Skin of body (tissue), 2 donors: ENCODE results near the gene SKAP1. TPM values are rescaled to one million over a fixed set of nuclear protein-coding genes. Genes with fewer than 3 reads are reported as not detected.

Experiments
- DNase-seq: peaks from one replicate; lab custom pipeline; 2025; lab: John Stamatoyannopoulos, UW
- total RNA-seq: library from RNA; depleted of rRNA; stranded (reverse); fragments of >200 nt; gene quantifications from one replicate; pipeline ENCODE4 v1.2.3, GENCODE V29; 2014

Gene SKAP1
- total RNA-seq, 1 donor from 2014 or later, result 0.89 TPM

DNA sequence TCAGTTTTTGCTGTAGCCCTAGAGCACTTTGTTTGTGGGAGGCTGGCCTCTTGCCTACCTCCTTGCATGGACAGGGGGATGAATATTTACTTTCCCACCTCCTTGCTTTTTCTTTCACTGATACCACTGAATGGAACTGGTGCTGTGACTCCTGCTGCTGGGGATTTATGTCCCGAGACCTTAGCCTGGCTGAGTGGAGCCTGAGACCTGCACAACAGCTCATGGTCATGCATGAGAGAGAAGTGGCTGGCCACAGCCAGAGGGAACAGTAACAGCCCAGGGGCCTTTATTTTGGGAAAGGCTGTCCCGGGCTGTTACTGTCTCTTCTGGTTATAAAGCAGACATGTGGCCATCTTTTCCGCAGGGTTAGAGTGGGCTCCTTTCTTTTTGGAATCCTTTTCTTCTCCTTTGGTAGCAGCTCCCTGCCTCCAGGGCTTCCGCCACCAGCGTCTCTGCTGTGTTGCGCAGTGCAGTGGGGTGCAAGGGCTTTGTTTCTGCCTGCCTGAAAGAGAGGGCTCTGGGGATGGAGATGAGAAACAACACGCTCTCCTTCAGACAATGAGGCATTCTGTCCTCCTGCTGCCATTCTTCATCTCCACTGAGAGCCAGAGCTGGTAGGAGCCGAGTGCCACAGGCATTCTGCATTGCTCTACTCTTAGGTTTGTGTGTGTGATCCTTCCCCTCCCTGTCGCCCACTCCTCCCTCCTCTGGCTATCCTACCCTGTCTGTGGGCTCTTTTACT lies 307.9 kb downstream of the SKAP1 start:
- DNase-seq, result no peak

DNA sequence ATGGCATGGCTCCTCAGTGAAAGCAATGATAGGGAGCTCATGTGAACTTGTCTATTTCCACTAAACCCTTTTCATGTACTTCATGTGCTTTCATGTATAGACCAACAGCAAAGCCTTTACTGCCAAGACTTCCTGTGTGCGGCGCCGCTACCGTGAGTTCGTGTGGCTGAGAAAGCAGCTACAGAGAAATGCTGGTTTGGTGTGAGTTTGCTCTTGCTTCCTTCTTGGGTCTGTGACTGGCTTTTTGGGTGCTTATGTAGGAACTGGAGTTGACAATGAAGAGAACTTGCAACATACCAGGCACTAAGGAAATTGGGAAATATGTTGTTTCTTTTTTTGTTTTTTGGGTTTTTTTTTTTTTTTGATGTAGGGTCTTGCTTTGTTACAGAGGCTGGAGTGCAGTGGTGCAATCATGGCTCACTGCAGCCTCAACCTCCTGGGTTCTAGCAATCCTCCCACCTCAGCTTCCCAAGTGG lies 316.8 kb downstream of the SKAP1 start:
- no peak for DNase-seq

DNA sequence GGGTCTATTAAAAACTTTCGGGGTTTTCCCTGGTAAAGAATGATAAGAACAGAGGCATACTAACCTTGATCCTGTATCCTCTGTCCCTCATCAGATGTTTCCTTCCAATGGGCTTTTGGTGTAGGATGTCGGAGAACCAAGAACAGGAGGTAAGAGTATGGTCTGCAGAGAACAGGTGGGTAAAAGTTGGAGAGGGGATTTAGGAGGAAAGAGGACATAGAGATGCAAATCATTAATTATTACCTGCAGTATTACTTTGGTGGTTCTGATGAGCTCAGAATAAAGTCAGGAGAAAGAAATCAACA lies 318.1 kb downstream of the SKAP1 start:
- no peak for DNase-seq

DNA sequence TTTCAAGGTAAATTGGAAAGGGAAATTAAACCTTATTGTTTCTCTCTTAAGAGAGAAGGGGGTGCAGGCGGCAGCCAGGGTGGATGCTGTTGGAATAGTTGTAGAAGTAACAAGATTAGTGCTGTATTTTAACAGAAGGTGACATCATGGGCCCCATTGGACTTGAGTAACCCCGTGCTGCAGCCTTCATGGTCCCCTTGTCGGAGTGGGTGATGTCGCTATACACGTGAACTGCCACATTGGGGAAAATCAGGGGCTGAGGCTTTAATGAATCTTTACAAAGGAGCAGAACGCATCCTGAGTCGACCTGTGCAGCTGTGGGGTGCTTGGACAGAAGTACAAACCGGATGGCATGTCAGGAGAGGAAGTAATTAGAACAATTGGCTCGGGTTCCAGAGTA lies 319.3 kb downstream of the SKAP1 start:
- DNase-seq, result no peak

DNA sequence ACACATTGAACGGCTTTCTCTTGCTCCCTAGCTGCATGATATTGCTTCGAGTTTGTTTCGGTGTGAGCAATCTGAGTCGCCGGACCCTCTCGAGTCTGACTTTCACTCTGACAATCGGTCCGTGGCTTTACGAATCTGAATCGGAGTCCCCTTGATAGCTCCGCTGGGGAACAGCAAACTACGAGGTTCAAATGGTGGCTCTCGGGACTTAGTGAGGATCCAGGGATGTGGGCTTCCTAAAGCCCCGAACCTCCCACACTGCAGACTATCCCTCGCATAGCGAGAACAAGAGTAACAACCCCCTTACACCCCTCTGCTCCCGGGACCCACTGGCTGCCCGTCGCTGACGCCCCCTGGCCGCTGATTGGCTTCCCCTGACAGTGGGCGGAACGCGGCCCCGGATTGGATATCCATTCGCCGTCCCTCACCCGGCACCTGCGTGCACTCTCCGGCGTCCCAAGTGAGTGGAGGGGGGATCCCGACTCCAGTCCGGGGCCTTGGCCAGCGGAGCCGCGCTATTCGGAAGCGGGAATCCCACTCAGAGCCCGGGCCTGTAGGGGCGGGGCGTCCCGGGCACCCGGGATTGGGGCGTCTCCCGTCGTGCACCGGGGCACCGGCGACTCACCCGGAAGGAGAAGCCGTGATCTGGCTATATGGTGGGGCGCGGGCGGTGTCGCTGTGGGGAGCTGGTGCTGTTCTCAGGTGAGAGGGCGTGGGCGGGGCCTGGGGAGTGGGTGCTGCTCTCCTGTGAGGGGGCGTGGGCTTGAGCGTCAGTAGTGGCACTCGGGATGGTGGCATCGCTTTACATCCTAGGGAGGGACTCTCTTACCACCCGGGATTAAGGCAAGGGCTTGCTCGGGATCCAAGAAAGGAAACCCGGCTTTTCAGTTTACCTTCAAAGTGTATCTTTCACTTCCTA lies 322.6 kb downstream of the SKAP1 start, which contains the start of gene SNX11:
TSS of gene SNX11 (plus strand) at position 630 of the 919 bp plus-strand sequence. CDS start 4,278 bp downstream, outside the sequence.
- DNase-seq, result peak; percentile 80

DNA sequence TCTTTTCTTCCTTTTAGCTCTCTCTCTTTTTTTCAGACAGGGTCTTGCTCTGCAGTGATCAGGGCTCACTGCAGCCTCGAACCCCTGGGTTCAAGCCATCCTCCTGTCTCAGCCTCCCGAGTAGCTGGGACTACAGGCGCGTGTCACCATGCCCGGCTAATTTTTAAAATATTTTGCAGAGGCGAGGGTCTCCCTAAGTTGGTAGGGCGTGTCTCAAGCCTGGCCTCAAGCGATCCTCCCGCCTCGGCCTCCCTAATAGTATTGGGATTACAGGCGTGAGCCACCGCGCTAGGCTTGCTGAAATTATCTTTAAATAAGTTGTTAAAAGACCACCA lies 323.2 kb downstream of the SKAP1 start:
- DNase-seq, result no peak

DNA sequence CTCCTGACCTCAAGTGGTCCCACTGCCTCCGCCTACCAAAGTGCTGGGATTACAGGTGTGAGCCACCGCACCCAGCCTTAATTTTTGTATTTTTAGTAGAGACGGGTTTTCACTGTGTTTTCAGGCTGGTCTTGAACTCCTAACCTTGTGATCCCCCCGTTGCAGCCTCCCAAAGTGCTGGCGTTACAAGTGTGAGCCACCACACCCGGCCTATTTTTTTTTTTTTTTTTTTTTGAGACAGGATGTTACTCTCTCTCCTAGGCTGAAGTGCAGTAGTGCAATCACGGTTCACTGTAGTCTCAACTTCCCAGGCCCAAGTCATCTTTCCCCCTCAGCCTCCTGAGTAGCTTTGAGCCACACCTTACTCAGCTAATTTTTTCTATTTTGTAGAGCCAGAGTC lies 325.6 kb downstream of the SKAP1 start:
- no peak for DNase-seq

DNA sequence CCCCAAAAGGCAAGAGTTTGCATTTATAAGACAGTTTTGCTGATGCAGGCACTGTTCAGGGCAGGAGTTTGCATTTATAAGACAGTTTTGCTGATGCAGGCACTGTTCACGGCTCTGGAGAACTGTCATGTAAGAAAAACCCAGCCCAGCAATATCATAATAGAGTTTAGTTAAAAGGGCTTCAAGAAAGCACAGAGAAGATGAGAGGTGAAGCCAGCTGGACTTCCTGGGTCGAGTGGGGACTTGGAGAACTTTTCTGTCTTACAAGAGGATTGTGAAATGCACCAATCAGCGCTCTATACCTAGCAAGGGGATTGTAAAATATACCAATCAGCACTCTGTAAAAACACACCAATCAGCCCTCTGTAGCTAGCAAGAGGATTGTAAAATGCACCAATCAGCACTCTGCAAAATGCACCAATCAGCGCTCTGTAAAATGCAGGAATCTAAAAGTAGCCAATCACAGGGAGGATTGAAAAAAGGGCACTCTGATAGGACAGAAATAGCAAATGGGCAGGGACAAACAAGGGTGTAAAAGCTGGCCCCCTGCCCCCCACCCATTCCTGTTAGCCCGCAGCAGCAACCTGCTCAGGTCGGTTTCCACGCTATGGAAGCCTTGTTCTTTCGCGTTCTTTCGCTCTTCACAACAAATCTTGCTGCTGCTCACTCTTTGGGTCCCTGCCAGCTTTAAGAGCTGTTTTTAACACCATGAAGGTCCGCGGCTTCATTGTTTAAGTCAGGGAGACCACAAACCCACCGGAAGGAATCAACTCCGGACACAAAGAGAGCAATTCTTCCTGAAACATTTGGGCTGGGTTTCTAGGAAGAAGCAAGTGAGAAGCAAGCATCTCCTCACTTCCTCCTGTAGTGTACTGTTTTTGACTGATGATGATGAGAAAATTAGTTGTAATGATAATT lies 327.0 kb downstream of the SKAP1 start:
- no peak for DNase-seq

DNA sequence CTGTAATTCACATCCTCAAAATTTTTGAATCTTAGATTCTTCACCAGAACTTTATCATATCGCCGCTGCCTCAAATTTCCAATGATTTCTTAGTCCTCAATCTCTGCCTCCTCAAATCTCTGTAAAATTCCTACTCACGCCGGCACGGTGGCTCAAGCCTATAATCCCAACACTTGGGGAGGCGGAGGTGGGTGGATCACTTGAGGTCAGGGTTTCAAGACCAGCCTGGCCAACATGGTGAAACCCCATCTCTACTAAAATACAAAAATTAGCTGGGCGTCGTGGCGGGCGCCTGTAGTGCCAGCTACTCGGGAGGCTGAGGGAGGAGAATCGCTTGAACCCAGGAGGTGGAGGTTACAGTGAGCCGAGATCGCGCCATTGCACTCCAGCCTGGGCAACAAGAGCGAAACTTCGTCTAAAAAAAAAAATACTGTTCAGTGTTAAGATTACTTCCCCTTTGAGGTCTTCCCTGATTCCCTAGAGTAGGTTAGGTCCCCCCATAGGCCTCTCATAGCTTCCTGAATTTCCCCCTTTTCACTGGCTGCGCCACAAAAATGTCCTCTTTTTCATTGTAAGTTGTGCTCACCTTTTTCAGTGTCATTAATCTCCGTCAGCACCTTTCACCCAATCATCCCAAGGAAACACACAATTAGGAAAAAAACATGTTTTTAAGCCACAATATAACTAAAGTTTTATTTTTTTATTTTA lies 327.8 kb downstream of the SKAP1 start:
- DNase-seq, result no peak

DNA sequence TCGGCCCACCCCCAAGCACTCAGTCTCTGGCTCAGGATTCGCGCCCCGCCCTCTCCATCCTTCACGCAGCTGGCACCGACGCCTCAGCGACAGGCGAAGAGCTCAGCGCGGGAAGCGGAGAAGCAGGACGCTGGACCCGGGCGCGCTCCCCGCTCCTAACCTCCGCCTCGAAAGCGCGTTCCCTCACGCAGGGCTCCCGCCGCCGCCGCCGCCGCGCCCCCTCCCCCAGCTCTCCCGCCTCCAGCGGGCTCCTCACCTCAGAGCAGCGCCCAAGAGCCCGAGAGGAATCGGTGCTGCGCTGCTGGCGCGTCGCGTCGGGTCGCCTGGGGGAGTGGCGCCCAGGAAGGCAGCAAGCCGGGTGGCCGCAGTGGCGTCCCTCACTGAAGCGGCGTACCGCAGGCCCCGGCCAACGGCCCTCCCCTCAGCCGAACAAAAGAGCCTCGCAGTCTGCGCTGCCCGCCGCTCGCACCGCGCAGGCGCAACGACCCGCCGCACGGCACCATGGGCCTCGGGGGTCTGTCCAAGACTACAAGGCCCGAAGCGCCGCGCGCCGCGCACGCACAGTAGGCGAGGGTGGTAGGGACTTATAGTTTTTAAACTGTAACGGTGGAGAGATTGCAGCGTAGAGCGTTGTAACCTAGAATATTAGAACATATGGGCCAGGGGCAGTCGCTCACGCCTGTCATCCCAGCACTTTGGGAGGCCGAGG lies 328.8 kb downstream of the SKAP1 start, which contains the start of gene CBX1:
TSS of gene CBX1 (minus strand) at position 467 of the 709 bp plus-strand sequence. CDS start 24,474 bp downstream, outside the sequence.
- DNase-seq, result peak; percentile 91

DNA sequence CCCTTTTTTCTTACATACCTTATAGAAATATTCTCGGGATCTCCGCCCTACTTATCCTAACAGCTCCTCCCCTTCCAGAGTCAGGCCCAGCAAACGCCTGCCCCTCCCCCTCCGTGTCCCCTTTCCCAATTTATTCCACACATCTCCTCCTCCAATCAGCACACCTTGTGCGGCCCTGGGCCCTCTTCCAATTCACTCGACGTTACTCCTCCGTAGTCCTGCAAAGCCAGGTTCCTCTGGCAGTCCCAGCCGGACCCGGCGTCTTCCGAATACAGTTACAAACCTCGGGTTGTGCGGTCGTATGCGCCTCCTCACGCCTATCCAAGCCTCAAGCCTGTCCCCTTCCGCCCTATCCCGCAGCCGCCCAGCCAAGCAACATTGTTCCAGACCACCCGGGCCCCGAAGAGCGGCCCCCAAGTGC lies 329.4 kb downstream of the SKAP1 start:
- DNase-seq, result peak; percentile 50

DNA sequence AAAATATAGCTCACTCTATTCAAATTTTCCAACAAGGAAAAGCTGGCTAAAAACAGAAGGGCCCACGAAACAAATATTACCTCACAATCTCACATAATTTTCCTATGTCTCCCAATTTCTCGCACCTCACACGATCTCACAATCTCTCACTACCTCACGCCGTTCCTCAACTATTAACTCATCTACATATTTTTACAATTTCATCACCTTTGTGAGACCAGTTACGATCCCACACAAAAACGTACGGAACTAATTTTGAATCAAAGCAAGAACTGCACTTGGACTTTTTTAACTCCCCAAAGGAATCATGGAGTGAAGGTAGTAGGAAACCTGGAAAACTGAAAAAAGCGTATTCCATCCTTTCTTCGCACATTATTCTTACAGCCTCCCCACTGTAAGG lies 329.9 kb downstream of the SKAP1 start:
- DNase-seq, result no peak

DNA sequence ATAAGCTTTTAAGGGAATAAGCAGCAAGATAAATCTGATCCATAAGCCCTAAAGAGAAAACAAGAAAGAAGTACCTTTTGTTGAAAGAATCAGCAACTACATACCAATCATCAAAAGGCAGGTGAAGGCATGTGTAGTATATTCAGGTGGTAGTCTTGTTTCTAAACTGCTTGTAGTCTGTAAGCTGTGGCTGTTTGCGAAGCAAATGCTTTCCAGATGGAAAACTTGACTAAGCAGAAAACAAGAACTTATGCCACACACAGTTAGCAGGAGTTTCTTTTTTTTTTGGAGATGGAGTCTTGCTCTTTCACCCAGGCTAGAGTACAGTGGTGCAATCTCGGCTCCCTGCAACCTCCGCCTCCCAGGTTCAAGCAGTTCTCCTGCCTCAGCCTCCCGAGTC lies 334.4 kb downstream of the SKAP1 start:
- no peak for DNase-seq

DNA sequence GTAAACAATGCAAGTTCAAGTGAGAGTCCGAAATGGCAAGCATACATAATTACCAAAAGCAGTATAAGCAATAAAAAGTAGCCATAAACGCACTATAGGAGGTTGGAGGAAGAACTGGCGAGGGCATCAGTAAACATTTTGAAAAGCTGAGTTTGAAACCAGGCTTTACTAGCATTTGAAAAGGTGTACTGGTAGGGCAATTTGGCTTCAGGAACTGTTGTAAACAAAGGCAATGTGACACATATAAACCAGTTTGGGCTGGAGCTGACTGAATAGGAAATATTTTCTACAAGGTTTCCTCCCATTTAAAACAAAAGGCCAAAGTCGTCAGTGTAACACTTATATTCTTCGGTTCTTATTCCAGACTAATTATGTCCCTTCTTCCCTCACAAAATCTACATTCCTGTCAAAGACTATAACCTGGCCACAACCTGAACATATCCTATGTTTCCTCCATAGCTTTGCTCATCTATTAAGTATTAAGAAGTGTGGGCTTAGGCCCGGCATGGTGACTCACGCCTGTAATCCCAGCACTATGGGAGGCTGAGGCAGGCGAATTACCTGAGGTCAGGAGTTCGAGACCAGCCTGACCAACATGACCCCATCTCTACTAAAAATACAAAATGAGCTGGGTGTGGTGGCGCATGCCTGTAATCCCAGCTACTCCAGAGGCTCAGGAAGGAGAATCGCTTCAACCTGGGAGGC lies 336.5 kb downstream of the SKAP1 start:
- no peak for DNase-seq

DNA sequence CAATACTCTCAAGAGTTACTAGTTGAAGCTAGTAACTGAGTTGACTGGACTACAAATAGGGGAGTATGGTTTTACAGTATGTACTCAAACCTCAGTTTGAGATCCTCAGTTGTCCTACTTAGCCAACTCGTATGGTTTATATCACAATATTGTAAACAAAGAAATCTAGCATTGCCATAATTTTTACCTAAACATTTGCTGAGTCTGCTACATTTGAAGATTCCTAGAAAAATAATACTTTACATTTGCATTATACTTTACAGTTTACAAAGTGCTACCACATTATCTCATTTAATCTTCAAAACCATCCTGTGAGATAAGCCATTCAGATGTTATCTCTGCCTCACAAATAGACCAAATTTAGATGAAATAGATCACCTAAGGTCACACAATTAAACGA lies 345.1 kb downstream of the SKAP1 start:
- DNase-seq, result no peak
